GM18858 (cell line): ENCODE results near the gene SNN.

Experiments used
- ATAC-seq: cut with Tn5 transposase; IDR thresholded peaks from one replicate; pipeline ENCODE4 v1.9.1; 2021; ENCODE audit not compliant: unreplicated experiment

SNN gene

DNA sequence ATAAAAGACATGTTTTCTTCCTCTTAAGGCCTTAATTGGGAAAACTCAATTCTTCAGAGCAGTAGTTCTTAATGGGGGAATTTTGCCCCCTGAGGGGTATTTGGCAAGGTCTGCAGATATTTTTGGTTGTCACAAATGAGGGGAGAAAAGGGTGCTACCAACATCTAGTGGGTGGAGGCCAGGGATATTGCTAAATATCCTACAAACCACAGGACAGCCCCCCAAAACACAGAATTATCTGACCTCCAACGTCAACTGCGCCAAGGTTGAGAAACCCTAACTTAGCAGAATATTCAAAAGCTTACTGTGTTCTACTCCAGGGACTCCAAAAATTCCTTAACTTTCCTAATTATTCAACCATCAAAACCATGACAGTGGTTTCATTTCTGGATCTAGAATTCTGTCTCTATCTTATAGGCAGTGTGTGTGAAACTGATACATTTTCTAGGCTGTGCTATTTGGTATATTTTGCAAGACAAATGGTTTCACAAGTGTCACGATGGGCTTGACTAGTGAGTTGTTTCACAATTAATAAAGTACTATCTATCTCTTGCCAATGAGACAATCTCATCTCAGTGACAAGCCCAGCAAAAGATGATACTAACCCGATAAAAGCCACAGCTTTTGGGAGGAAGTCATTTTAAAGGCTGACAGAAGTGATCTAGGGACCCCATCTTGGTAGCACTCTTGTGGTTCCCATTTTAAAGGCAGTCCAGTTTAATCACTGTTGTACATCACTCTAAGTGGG is 59.7 kb downstream of the SNN start:
- ATAC-seq = no peak
